Kidney (tissue), 14 donors: ENCODE measurements around the gene THAP4. TPM values are rescaled to one million over a fixed set of nuclear protein-coding genes. Genes with fewer than 3 reads are reported as not detected.

Experiments
- DNase-seq, 5 donors: peaks; one replicate each; pipeline ENCODE4 v3.0.0-alpha.2; 2013 to 2020
- FAIRE-seq: peaks from 2 replicates; lab custom pipeline; 2012; peaks lifted over from hg19 to GRCh38; lab: Jason Lieb, UNC
- H3K27ac ChIP-seq, 2 donors: one replicate each; pipeline ENCODE4 v1.7.0; 2013; ENCODE audit warnings: low read depth in 2 of 2, low read length in 2 of 2, inconsistent platforms in 1 of 2
- H3K27me3 ChIP-seq: one replicate; pipeline ENCODE4 v1.7.1; 2013; ENCODE audit warnings: low read length, inconsistent platforms; ENCODE audit not compliant: control insufficient read depth, insufficient read depth
- H3K36me3 ChIP-seq, 3 donors: one replicate each; pipeline versions ENCODE4 v1.7.0 to v1.7.1; 2013; ENCODE audit warnings: low read length in 3 of 3, control low read depth in 1 of 3, inconsistent platforms in 1 of 3; ENCODE audit not compliant: insufficient read depth in 3 of 3, control insufficient read depth in 2 of 3
- H3K4me1 ChIP-seq, 3 donors: one replicate each; pipeline versions ENCODE4 v1.7.0 to v1.7.1; 2013; ENCODE audit warnings: low read length in 3 of 3, inconsistent platforms in 1 of 3, low read depth in 1 of 3; ENCODE audit not compliant: control insufficient read depth in 2 of 3, insufficient read depth in 2 of 3
- H3K4me3 ChIP-seq, 3 donors: one replicate each; pipeline versions ENCODE4 v1.7.0 to v1.8.1; 2013; ENCODE audit warnings: low read length in 3 of 3, control low read depth in 1 of 3, inconsistent platforms in 1 of 3
- H3K9ac ChIP-seq, 3 donors: one replicate each; pipeline versions ENCODE4 v1.7.0 to v1.7.1; 2013; ENCODE audit warnings: low read length in 3 of 3, control low read depth in 1 of 3, inconsistent platforms in 1 of 3
- H3K9me3 ChIP-seq, 3 donors: one replicate each; pipeline versions ENCODE4 v1.7.0 to v1.7.1; 2013; ENCODE audit warnings: low read length in 3 of 3, control low read depth in 1 of 3, inconsistent platforms in 1 of 3; ENCODE audit not compliant: control insufficient read depth in 2 of 3, insufficient read depth in 1 of 3
- intact Hi-C: fragments of 100-400 bp; cut with DNase I; formaldehyde crosslinking; loops from one replicate; pipeline ENCODE4 v1.11.1; 2022
- polyA plus RNA-seq: library from polyadenylated mRNA; stranded (reverse); fragments of 350-450 nt; fragmentation: Illumina TruSeq; extraction: RNeasy Lipid Tissue Mini Kit (QIAGEN cat#74804); gene quantifications from one replicate; pipeline ENCODE4 v1.2.3, GENCODE V29; 2014; ENCODE audit warnings: low read depth, low replicate concordance; ENCODE audit not compliant: insufficient read depth
- total RNA-seq: library from RNA; stranded (reverse); fragmentation: NEBNext Ultra II Directional; extraction: Animal tissue kit (Norgen Biotek cat#: 25700); gene quantifications from one replicate; pipeline ENCODE4 v1.2.1, GENCODE V29; 2021
- TF ChIP-seq, protein P1 (sequence below): IDR thresholded peaks from 3 replicates; pipeline ENCODE4 v1.5.1; 2012; ENCODE audit warnings: mild to moderate bottlenecking, moderate library complexity, borderline replicate concordance; ENCODE audit not compliant: insufficient read depth; ENCODE audit errors: extremely low read depth
- donor health status: control.
- donor health status: control.
- donor health status: control.
- donor health status: control.
- donor health status: control.
- donor health status: DM: yes; HTN: yes; CAD: no.
- donor health status: Normal renal cell carcinoma (clear cell type).

Gene THAP4
- total and polyA plus RNA-seq, 2 donors from 2014 or later: 68.0 to 184 TPM

- peaks cover 0 to 14% (median 2%) of the 10 kb centered on the region in 3 donors for H3K36me3 ChIP-seq
- peak overlapping the region; percentile 78 to 89 (median 82) for H3K4me3 ChIP-seq
- intact Hi-C loops: no loop called here
- FAIRE-seq (no peak), DNase-seq (peak in 1 of 5 donors; percentile 21)
- peak overlapping the region; percentile 49 to 80 (median 64) for H3K9ac ChIP-seq
- peaks cover 0 to 7% (median 0%) of the 10 kb centered on the region in 3 donors for H3K9me3 ChIP-seq
- peaks cover 3 to 17% (median 5%) of the 10 kb centered on the region in 3 donors for H3K4me1 ChIP-seq
- TF ChIP-seq, protein P1, sequence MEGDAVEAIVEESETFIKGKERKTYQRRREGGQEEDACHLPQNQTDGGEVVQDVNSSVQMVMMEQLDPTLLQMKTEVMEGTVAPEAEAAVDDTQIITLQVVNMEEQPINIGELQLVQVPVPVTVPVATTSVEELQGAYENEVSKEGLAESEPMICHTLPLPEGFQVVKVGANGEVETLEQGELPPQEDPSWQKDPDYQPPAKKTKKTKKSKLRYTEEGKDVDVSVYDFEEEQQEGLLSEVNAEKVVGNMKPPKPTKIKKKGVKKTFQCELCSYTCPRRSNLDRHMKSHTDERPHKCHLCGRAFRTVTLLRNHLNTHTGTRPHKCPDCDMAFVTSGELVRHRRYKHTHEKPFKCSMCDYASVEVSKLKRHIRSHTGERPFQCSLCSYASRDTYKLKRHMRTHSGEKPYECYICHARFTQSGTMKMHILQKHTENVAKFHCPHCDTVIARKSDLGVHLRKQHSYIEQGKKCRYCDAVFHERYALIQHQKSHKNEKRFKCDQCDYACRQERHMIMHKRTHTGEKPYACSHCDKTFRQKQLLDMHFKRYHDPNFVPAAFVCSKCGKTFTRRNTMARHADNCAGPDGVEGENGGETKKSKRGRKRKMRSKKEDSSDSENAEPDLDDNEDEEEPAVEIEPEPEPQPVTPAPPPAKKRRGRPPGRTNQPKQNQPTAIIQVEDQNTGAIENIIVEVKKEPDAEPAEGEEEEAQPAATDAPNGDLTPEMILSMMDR: no peak
- H3K27ac ChIP-seq: peak overlapping the region; percentile 98 to 100
- no peaks in the 10 kb centered on the region for H3K27me3 ChIP-seq
Observed at GRCh38 chr2:241637795-241638660, 1.1 kb upstream of the THAP4 start.

- Histone ChIP-seq H3K9me3 (peaks cover 0 to 7% (median 0%) of the 10 kb centered on the region in 3 donors), H3K4me1 (peaks cover 3 to 17% (median 5%) of the 10 kb centered on the region in 3 donors), H3K36me3 (peaks cover 5 to 21% (median 6%) of the 10 kb centered on the region in 3 donors), H3K27ac (peak overlapping the region; percentile 60 to 61), H3K27me3 (no peaks in the 10 kb centered on the region), H3K4me3 (peak overlapping the region; percentile 60 to 80 (median 70)), H3K9ac (peak overlapping the region; percentile 6 to 71 (median 63))
- intact Hi-C loops: no loop called here
- FAIRE-seq (no peak), DNase-seq (peak; percentile 27 to 86 (median 58))
- TF ChIP-seq, protein P1: no peak
Observed at GRCh38 chr2:241636182-241637017, 558 bp downstream of the THAP4 start.

DNA sequence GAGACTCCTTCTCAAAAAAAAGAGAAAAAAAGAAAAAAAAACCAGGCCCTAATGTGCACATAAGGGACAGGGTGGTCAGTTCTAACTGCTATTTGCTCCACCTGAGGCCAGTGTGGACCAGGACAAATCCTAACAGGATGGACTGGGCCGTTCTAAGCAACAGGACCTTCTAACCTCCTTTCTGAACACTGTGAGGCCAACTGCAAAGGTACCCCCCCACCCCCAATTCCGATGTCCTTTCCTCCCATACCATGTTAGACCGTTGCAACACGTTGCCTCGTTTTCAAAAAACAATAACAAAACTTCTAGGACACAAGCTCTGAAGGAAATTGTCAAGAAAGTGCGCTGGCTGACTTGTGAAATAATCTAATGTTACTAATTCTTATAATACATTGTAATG lies 1.2 kb downstream of the THAP4 start:
- Histone ChIP-seq H3K4me1 (peaks cover 3 to 15% (median 5%) of the 10 kb centered on the region in 3 donors), H3K9me3 (peaks cover 0 to 7% (median 0%) of the 10 kb centered on the region in 3 donors), H3K27ac (no peak overlapping the region), H3K27me3 (no peaks in the 10 kb centered on the region), H3K9ac (peak overlapping the region in 2 of 3 donors; percentile 6 to 63), H3K36me3 (peaks cover 5 to 21% (median 6%) of the 10 kb centered on the region in 3 donors), H3K4me3 (peak overlapping the region; percentile 60 to 80 (median 70))
- intact Hi-C loops: no loop called here
- TF ChIP-seq, protein P1: no peak
- DNase-seq: peak in 1 of 5 donors; percentile 10
- no peak for FAIRE-seq
